GM19455 (cell line): ENCODE measurements around the gene AMY2B.
"Not testable (repeated sequence)": the region's sequence is repeated elsewhere in the genome, so short reads cannot be mapped to it uniquely, and the experiment has no call there.

Source experiments
- ATAC-seq: cut with Tn5 transposase; IDR thresholded peaks from one replicate; pipeline ENCODE4 v1.9.1; 2021; ENCODE audit not compliant: unreplicated experiment

Gene AMY2B

GRCh38 chr1:103616994-103617477 lies 45.6 kb downstream of the AMY2B start, which contains the start of gene AMY2A:
Gene AMY2A (plus strand): TSS chr1:103617427. CDS start chr1:103617441, 14 bp downstream.
- ATAC-seq = not testable (repeated sequence)

DNA sequence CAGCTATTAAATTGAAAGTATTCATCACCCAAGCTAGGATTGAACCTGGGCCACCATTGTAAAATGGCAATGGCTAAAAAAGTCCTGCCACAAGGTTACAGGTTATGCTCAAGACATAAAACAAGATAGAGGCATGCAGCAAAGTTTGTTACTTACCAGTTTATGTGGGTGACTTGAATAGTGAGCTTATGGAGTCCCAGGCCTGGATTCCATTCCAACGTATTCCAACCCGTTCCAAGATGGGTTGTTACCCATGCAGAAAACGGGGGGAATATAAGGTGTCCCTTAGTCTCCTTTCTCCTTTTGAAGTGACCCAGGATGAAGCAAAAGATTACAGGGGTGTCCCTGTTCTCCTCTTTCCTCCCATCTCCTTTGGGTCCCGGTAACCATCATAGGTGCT lies 56.0 kb downstream of the AMY2B start:
- ATAC-seq = not testable (repeated sequence)
